ENCODE measurements around the gene OR8B2. TPM values are rescaled to one million over a fixed set of nuclear protein-coding genes. Genes with fewer than 3 reads are reported as not detected.

Gene OR8B2
- total and polyA plus RNA-seq, 8 donors, result not detected

DNA sequence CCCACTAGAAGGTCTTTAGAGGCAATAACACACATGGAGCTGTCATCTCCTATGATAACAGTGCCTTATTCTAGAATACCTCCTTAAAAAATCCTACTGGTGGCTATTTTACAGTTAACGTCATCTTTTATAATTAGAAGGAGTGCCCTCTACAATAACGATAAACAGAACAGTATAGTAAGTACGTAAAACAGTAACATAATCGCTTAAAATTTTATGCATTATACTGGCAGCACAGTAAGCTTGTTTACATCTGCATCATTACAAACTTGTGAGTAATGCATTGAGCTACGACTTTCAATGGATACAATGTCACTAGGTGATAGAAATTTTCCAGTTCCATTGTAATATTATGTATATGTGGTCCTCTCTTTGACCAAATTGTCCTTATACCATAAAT lies 40.0 kb downstream of the OR8B2 start:
- H3K27me3 ChIP-seq, result no peaks in the 10 kb centered on the region
- no peaks in the 10 kb centered on the region for H3K4me1 ChIP-seq
- peaks cover 0 to 5% of the 10 kb centered on the region in 2 donors for H3K9me3 ChIP-seq
- H3K4me3 ChIP-seq, result no peak overlapping the region
- TF ChIP-seq, protein P1, sequence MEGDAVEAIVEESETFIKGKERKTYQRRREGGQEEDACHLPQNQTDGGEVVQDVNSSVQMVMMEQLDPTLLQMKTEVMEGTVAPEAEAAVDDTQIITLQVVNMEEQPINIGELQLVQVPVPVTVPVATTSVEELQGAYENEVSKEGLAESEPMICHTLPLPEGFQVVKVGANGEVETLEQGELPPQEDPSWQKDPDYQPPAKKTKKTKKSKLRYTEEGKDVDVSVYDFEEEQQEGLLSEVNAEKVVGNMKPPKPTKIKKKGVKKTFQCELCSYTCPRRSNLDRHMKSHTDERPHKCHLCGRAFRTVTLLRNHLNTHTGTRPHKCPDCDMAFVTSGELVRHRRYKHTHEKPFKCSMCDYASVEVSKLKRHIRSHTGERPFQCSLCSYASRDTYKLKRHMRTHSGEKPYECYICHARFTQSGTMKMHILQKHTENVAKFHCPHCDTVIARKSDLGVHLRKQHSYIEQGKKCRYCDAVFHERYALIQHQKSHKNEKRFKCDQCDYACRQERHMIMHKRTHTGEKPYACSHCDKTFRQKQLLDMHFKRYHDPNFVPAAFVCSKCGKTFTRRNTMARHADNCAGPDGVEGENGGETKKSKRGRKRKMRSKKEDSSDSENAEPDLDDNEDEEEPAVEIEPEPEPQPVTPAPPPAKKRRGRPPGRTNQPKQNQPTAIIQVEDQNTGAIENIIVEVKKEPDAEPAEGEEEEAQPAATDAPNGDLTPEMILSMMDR (IDR thresholded peaks at IDR 0.05), result no peak
- DNase-seq, result no peak
- intact Hi-C loops (cut with DNase I), result no loop called here
- no peak for ATAC-seq
- no peak overlapping the region for H3K27ac ChIP-seq
- no peaks in the 10 kb centered on the region for H3K36me3 ChIP-seq

DNA sequence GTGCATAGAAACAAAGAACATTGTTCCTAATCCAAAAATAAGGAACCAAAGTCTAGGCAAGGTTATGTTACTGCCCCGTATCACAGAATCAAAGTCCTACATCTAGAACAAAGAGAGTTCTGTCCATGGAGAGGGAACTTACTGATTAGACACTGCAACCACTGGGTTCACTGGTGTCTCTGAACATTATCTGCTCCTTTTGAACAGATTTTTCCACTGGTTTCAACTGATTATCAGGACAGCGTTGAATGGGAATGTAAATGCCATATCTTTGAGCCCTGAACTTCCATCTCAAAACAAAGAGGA lies 44.2 kb downstream of the OR8B2 start:
- H3K9me3 ChIP-seq, result no peaks in the 10 kb centered on the region
- H3K4me3 ChIP-seq, result no peak overlapping the region
- intact Hi-C loops (cut with DNase I), result no loop called here
- H3K27ac ChIP-seq, result no peak overlapping the region
- no peaks in the 10 kb centered on the region for H3K36me3 ChIP-seq
- ATAC-seq (no peak), DNase-seq (no peak)
- TF ChIP-seq, protein P1 (IDR thresholded peaks at IDR 0.05), result no peak
- no peaks in the 10 kb centered on the region for H3K4me1 ChIP-seq
- no peaks in the 10 kb centered on the region for H3K27me3 ChIP-seq

DNA sequence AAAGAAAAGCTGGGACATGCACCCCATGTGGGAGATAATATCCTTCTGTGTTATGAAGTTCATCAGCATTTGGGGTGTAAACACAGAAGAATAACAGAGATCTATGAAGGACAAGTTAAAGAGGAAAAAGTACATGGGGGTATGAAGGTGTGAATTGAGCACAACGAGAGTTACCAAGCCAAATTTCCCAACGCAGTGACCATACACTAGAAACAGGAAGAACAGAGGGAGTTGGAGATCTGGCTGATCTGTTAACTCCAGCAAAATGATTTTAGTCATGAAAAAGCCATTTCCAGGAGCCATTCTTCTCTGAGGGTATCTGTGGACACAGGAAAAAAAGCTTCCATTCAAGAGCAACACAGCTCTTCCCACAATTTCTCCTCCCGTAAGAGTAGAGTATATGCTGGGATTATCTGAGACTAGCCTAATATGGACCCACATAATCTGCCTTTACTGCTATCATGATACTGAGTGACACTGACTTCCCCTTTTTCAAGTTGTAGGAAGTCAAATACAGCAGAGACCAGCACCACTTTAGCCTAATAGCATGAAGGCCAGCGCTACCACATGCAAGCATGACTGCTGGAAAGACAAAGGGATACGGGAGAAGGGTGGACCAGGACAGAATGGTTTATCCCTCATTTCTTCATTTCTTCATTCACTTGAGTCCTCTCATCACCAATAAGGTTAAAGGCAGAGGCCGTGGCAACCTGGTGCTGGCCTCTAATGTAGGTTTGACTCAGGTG lies 44.7 kb downstream of the OR8B2 start:
- no peak overlapping the region for H3K4me3 ChIP-seq
- no peaks in the 10 kb centered on the region for H3K36me3 ChIP-seq
- TF ChIP-seq, protein P1 (IDR thresholded peaks at IDR 0.05), result no peak
- no peak for DNase-seq
- no peaks in the 10 kb centered on the region for H3K4me1 ChIP-seq
- ATAC-seq, result no peak
- no peaks in the 10 kb centered on the region for H3K9me3 ChIP-seq
- intact Hi-C loops (cut with DNase I), result no loop called here
- H3K27ac ChIP-seq, result no peak overlapping the region
- H3K27me3 ChIP-seq, result no peaks in the 10 kb centered on the region

Other genes starting within 250 kb of the OR8B2 start
- gene OR10D3, start 201.2 kb downstream of the OR8B2 start, total RNA-seq, result not detected
- gene OR10D3, start 201.2 kb downstream of the OR8B2 start, polyA plus RNA-seq (ENCODE audit: insufficient read length in 6 of 6), result not detected
- gene OR8G1, start 143.4 kb downstream of the OR8B2 start, total RNA-seq, result not detected
- gene OR8G1, start 143.4 kb downstream of the OR8B2 start, polyA plus RNA-seq (ENCODE audit: insufficient read length in 6 of 6), result under 1 TPM in 1 of 6 donors, not detected in 5; 0.04 TPM
- not detected for gene OR8G5, start 128.1 kb downstream of the OR8B2 start, total RNA-seq
- gene OR8G5, start 128.1 kb downstream of the OR8B2 start, polyA plus RNA-seq (ENCODE audit: insufficient read length in 6 of 6), result not detected
- not detected for gene OR8D1, start 70.5 kb downstream of the OR8B2 start, total RNA-seq
- not detected for gene OR8D1, start 70.5 kb downstream of the OR8B2 start, polyA plus RNA-seq (ENCODE audit: insufficient read length in 6 of 6)
- not detected for gene OR8D2, start 64.3 kb downstream of the OR8B2 start, total RNA-seq
- gene OR8D2, start 64.3 kb downstream of the OR8B2 start, polyA plus RNA-seq (ENCODE audit: insufficient read length in 6 of 6), result not detected
- gene OR8B3, start 14.5 kb upstream of the OR8B2 start, total RNA-seq, result not detected
- gene OR8B3, start 14.5 kb upstream of the OR8B2 start, polyA plus RNA-seq (ENCODE audit: insufficient read length in 6 of 6), result not detected
- gene OR8B4, start 40.4 kb upstream of the OR8B2 start, total RNA-seq, result not detected
- gene OR8B4, start 40.4 kb upstream of the OR8B2 start, polyA plus RNA-seq (ENCODE audit: insufficient read length in 6 of 6), result not detected
- not detected for gene OR8B8, start 61.2 kb upstream of the OR8B2 start, total RNA-seq
- gene OR8B8, start 61.2 kb upstream of the OR8B2 start, polyA plus RNA-seq (ENCODE audit: insufficient read length in 6 of 6), result under 1 TPM in 1 of 6 donors, not detected in 5; 0.04 TPM
- gene OR8B12, start 159.2 kb upstream of the OR8B2 start, total RNA-seq, result not detected
- gene OR8B12, start 159.2 kb upstream of the OR8B2 start, polyA plus RNA-seq (ENCODE audit: insufficient read length in 6 of 6), result not detected
- gene OR8A1, start 185.5 kb upstream of the OR8B2 start, total RNA-seq, result not detected
- under 1 TPM in 4 of 6 donors, not detected in 2; 0.03 to 0.04 (median 0.03) TPM for gene OR8A1, start 185.5 kb upstream of the OR8B2 start, polyA plus RNA-seq (ENCODE audit: insufficient read length in 6 of 6)
- not detected for gene PANX3, start 226.9 kb upstream of the OR8B2 start, total RNA-seq
- not detected for gene PANX3, start 226.9 kb upstream of the OR8B2 start, polyA plus RNA-seq (ENCODE audit: insufficient read length in 6 of 6)
- 10 to 100 TPM; 34.1 to 41.9 TPM for gene TBRG1, start 238.4 kb upstream of the OR8B2 start, total RNA-seq
- 10 to 100 TPM; 30.2 to 40.9 (median 37.5) TPM for gene TBRG1, start 238.4 kb upstream of the OR8B2 start, polyA plus RNA-seq (ENCODE audit: insufficient read length in 6 of 6)

Measured in left lung (tissue), 10 donors.